Endometrial microvascular endothelial cells (primary cell): ENCODE data around the gene PLPPR2. TPM values are rescaled to one million over a fixed set of nuclear protein-coding genes. Genes with fewer than 3 reads are reported as not detected.
"Not testable (repeated sequence)": the region's sequence is repeated elsewhere in the genome, so short reads cannot be mapped to it uniquely, and the experiment has no call there.

ENCODE experiments used
- in situ Hi-C: cut with HindIII; loops from 2 replicates; pipeline ENCODE4 v1.10.0; 2017; ENCODE audit warnings: low sequenced_read_pairs, low pct_unique_long_range_greater_than_20kb; ENCODE audit errors: inconsistent ontology term
- total RNA-seq: library from RNA; depleted of rRNA; stranded (reverse); fragments of >200 nt; gene quantifications from one replicate; pipeline ENCODE4 v1.2.3, GENCODE V29; 2015; ENCODE audit errors: inconsistent ontology term

The PLPPR2 gene
- total RNA-seq, 1 donor from 2014 or later = 17.7 TPM

- in situ Hi-C loops = no loop called here
Observed at GRCh38 chr19:11384778-11385129, 29.5 kb downstream of the PLPPR2 start.

GRCh38 chr19:11387162-11388034, 32.2 kb downstream of the PLPPR2 start:
- in situ Hi-C loops = no loop called here

- in situ Hi-C loops = no loop called here
Observed at GRCh38 chr19:11390359-11390758, 35.1 kb downstream of the PLPPR2 start.

GRCh38 chr19:11390933-11391680, 35.9 kb downstream of the PLPPR2 start:
- in situ Hi-C loops = no loop called here

DNA sequence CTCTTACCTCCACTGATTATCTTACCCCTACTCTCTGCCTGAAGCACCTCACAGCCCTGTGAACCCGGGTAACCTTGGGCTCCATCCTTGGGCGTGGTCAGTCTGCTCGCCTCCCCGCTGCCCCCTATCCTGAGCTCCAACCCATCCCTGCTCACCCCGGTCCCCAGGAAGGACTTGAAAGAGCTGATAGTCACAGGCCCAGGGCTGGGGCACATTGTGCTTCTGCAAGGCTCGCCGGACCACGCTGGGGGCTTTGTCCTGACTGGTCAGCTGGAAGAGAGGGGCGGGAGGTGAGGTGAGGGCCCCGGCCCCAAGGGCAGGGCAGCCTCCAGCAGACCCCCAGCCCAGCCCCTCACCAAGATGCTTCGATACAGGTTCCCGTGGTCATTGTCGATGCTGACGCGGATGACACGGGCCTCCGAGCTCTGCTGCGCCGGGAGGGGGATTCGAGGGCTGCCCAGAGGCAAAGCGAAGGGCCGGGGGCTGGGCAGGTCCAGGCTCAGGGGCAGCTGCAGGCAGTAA, 41.9 kb downstream of the PLPPR2 start:
- in situ Hi-C loops = no loop called here

- in situ Hi-C loops = no loop called here
Observed at GRCh38 chr19:11399667-11400066, 44.4 kb downstream of the PLPPR2 start.

DNA sequence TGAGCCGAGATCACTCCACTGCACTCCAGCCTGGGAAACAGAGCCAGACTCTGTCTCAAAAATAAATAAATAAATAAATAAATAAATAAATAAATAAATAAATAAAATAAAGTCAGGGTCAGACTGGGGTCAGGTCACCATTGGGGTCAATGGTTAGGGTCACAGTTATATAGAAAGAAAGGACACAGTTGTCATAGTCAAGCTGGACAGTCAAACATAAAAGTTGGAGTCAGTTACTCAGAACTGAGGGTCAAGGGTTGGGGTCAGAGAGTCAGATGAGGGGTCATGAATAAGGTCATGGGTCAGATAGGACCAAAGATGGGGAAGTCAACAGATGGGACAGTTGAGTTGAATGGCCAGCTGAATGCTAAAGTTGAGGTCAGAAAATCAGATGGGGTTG, 45.6 kb downstream of the PLPPR2 start:
- in situ Hi-C loops = no loop called here

- in situ Hi-C loops = no loop called here
Observed at GRCh38 chr19:11401808-11402543, 46.7 kb downstream of the PLPPR2 start.

- in situ Hi-C loops = no loop called here
Observed at GRCh38 chr19:11404588-11405222, 49.5 kb downstream of the PLPPR2 start.

DNA sequence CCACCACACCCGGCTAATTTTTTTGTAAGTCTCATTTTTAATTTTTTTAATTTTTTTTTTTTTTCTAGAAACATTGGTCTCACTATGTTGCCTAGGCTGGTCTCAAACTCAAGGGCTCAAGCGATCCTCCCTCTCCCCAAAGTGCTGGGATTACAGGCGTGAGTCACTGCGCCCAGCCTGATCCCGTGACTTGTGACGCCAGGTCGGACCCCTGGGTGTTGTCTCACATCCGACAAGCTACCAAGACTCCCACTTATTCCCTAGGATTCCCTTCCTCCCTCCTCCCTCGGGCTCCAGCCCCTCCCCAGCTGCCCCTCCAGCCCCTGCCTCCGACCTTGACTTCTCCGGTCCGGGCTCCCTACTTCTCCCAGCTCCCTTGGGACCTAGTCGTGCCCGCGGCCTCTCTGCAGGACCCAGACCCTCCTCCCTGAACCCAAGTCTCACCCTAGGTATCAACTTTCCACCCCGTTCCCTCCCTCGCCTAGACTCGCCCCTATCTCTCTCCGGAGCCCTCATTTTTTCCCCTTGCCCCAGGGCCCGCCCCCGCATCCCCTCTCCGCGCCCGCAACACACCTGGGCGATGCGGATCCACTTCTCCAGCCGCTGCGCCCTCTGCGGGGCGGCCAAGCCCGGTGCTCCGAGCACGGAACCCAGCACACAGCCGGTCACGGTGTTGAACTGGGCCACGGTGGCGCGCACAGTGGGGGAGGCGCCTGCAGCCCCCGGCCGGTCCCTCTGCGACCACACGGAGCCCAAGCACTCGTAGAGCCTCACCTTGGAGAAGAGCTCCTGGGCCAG, 50.8 kb downstream of the PLPPR2 start:
- in situ Hi-C loops = no loop called here

DNA sequence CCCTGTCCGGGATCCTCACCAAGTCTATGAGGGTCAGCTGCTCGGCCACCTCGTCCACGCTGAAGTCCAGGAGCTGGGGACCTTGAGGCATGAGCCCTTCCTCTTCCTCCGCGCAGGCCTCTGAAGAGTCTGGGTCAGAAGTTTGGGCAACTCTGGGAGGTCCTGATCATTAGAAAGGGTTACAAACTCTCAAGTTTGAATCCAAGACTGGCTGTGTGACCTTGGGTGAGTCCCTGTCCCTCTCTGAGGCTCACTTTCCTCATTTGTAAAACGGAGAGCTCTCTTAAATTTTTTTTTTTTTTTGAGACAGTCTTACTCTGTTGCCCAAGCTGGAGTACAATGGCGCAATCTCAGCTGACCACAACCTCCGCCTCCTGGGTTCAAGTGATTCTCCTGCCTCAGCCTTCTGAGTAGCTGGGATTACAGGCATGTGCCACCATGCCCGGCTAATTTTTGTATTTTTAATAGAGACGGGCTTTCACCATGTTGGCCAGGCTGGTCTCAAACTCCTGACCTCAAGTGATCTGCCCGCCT, 51.5 kb downstream of the PLPPR2 start:
- in situ Hi-C loops = not testable (repeated sequence)

- in situ Hi-C loops = no loop called here
Observed at GRCh38 chr19:11408591-11408990, 53.4 kb downstream of the PLPPR2 start.

DNA sequence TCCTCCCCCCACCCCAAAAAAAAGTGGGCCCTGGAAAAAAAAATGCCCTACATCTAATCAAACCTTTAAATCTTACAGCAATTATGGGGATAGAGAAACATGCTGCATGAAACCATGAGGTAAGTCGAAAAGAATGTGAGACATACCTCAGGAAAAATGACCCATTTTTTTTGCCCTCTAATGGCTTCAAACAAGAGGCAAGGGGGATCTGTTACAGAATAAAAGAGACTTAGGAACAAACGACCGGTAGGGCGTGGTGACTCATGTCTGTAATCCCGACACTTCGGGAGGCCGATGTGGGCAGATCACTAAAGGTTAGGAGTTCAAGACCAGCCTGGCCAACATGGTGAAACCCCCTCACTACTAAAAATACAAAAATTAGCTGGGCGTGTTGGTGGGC, 55.5 kb downstream of the PLPPR2 start:
- in situ Hi-C loops = no loop called here

DNA sequence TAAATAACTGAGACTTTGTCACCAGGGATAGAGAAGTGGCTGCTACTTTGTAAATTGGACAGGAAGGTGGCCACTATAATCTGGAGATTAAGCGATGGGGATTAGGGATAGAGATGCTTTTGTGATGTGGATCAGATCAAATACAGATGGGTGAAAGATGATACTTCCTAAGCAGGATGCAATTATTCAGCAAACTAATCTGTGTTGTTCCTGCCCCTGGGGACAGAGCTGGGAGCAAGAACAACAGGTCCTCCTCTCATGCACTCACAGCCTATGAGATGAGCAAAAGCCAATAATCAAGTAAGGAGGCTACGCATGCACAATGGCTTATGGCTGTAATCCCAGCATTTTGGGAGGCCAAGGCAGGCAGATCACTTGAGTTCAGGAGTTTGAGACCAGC, 59.3 kb downstream of the PLPPR2 start:
- in situ Hi-C loops = no loop called here
